ENCODE results near the gene RPTOR.
A peak's percentile ranks its signal among the peaks of the same experiment; 100 is the strongest.

Gene RPTOR

GRCh38 chr17:80912476-80912875, 367.8 kb downstream of the RPTOR start:
- H3K27ac ChIP-seq: no peak overlapping the region
- TF ChIP-seq CTCF (IDR thresholded peaks at IDR 0.05): no peak
- no peak for DNase-seq (ENCODE audit: low spot score)
- no peak overlapping the region for H3K4me3 ChIP-seq

DNA sequence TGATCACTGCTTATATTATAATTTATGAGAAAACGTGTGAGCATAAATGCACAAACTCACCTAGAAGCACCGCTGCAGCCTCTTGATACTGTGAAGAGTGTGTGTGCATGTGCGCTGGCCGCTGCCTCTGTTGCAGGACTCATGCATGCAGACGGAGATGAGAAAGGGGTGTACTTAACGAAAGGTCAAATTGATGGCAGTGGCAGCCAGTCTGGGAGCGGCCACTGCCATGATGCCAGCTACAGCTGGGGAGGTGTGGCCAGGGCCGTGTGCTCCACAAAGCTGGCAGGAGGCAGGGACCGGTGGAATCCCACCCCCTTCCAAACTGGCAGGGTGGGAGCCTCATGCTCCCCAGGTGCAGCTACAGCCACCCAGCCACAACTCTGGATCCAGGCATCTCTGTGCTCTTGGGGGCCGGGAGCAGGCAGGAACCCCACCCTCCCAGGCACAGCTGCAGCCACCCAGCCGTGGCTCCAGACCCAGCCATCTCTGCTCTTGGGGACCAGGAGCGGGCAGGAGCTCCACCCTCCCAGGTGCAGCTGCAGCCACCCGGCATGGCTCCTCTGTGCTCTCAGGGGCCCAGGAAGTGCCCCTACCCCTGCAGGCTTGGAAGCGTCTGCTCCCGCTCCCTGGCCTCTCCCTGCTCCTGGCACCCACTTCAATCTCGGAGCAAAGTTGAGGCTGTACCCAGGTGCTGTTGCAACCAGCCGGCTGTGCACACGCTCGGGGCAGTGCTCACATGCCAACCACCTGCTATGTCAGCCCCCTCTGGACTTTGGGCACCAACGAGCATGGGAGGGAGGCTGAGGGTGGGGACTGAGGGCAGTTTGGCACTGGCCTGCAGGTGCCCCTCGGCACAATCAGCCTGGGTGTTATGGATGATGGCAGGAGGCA, 369.5 kb downstream of the RPTOR start:
- TF ChIP-seq CTCF (IDR thresholded peaks at IDR 0.05): no peak
- no peak overlapping the region for H3K27ac ChIP-seq
- DNase-seq (ENCODE audit: low spot score): no peak

DNA sequence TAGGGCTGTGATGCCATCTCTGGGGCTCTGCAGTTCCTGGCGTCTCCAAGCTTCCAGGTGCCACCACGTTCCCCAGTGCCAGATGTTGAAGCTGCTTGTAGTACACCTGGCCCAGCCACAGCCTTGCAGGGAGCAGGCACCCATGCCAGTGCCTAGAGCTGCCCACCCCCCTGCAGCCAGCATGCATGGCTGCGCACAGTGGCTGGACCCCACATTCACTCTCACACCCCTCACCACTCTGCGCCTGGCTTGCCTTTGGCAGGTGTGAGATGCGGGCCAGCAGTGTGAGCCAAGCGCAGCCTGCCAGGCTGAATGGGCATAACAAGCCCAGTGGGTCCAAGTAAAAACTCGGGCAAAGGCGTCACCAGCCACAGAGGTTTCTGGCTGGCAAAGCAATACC, 371.6 kb downstream of the RPTOR start:
- Histone ChIP-seq H3K27ac (no peak overlapping the region), H3K4me3 (no peak overlapping the region)
- no peak for DNase-seq (ENCODE audit: low spot score)
- TF ChIP-seq CTCF (IDR thresholded peaks at IDR 0.05): no peak

More for the DNA sequence above, 369.5 kb downstream of the RPTOR start:
- H3K4me3 ChIP-seq: no peak overlapping the region

DNA sequence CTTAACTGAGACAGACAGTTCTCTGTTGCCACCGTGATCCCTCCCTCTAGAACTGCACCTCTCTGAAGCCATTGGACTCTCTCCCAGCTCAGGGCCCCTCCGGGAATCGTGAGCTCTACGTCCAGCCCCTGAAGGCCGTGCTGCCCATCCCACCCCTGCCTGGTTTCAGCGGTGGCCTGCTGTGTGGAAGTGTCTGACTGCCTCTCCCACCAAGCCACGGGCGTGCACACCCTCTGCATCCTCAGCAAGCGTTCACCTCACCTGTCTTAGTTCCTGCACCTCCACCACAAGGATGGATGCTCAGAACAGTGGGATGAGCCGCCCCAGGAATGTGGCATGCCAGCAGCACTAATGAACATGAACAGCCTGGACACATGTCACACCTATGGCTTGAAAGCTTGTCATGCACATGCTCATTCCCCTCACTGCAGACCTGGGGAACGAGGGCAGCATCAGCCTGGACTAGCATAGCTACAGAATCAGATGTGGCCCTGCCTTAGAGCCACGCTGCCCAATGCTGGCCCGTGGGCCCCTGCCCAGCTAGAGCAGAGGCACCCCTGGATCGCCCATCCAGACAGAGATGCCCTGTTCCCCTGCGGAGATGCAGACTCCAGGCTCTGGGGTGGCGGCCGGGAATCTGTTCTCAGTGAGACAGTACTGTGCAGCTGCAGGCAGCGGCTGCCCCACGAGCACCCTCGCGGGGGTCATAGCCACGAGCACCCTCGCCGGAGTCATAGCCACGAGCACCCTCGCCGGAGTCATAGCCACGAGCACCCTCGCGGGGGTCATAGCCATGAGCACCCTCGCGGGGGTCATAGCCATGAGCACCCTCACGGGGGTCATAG, 373.3 kb downstream of the RPTOR start:
- TF ChIP-seq CTCF (IDR thresholded peaks at IDR 0.05): no peak
- H3K27ac ChIP-seq: peak overlapping the region in 1 of 2 donors; percentile 95

DNA sequence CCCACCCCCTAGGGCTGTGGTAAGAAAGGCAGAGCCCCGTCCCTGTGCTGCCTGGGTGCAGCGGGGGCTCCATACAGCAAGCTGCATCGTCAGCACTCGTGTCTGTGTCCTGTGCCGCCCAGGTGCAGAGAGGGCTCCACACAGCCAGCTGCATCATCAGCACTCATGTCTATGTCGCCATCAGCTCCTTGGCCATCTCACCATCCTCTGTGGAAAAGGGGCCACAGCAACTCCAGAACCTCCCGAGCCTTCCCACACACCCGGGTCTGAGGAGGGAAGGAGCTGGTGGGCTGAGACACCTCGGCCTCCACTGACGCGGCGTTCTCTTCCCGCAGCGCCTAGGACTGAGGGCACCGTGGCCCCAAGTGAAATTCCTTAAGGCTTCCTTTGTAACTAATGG, 374.1 kb downstream of the RPTOR start:
- no peak for TF ChIP-seq CTCF (IDR thresholded peaks at IDR 0.05)
- peak overlapping the region; percentile 64 to 95 for H3K27ac ChIP-seq
- no peak for DNase-seq (ENCODE audit: low spot score)
- no peak overlapping the region for H3K4me3 ChIP-seq

More for the DNA sequence above, 373.3 kb downstream of the RPTOR start:
- H3K4me3 ChIP-seq: no peak overlapping the region
- DNase-seq (ENCODE audit: low spot score): no peak

DNA sequence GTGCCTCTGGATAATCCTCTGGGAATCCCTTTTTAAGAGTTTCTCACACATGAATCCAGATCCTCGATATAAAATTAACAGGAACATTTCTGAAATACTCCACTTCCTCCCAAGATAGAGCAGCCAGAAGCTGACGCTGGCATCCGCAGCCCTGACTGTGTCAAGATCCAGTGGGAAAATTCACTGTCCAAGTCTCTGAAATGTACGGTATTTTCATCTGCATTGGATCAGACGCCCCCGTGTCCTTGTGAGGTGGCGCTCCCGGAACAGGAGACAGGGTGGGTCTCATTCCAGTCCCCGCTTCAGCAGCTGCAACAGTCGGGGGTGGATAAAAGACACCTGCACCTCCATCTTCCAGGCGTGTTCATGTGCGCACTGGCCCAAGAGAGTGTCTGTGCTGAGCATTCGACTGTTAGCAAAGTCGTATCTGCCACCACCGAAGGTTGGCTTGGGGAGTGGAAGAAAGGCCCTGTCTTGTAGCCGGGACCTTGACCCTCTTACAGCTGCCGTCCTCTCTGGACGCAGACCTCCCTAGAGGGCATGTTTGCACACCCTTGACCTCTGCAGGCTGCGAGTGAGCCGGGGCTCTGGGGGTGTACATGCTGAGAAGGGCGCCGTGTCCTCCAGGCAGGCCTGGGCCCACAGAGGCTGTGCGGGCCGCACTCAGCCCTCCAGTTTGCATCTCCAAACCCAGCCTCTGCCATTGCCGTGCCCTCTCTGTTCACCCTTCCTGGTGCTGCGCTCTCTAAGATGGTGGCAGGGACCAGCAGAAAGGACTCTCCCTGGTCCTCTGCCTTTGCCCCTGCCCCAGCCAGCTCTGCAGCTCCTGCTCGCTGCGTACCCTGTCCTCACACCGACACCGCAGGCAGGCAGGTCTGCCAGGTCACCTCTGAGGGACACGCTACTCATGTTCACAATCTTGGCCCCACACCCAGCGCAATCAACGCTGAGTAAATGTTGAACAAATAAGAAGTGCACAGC, 375.0 kb downstream of the RPTOR start:
- peak overlapping the region; percentile 32 for H3K4me3 ChIP-seq
- peak overlapping the region; percentile 64 to 95 for H3K27ac ChIP-seq
- TF ChIP-seq CTCF (IDR thresholded peaks at IDR 0.05): no peak
- DNase-seq (ENCODE audit: low spot score): no peak

All from coronary artery (tissue), 2 donors.